AG04450 (cell line): Measurements from ENCODE around the gene FSCN2. TPM values are rescaled to one million over a fixed set of nuclear protein-coding genes. Genes with fewer than 3 reads are reported as not detected.

Experiments
- CTCF ChIA-PET: fragments of 300-600, 350-600 bp; formaldehyde crosslinking; extraction: SDS; loops from one replicate; lab custom pipeline; 2022; ENCODE audit warnings: antibody characterized with exemption, inconsistent platforms; lab: Charles Lee
- POLR2A ChIA-PET: fragments of 350-600 bp; formaldehyde crosslinking; extraction: SDS; loops from one replicate; lab custom pipeline; 2021; ENCODE audit warnings: antibody characterized with exemption, inconsistent platforms; lab: Yijun Ruan, JAX
- DNase-seq: peaks from one replicate; pipeline ENCODE4 v3.0.0-alpha.2; 2011; ENCODE audit warnings: low read depth, low spot score
- H3K27ac ChIP-seq: one replicate; pipeline ENCODE4 v1.5.1; 2012; ENCODE audit warnings: low read depth, low read length, control low read depth
- H3K27me3 ChIP-seq: one replicate; pipeline ENCODE4 v1.6.0; 2012; ENCODE audit warnings: low read length; ENCODE audit not compliant: control insufficient read depth, insufficient read depth
- H3K4me3 ChIP-seq: 2 replicates; pipeline ENCODE4 v1.5.1; 2011; ENCODE audit warnings: mild to moderate bottlenecking, low read depth, low read length, control low read depth
- H3K9me3 ChIP-seq: 2 replicates; pipeline ENCODE4 v1.5.1; 2012; ENCODE audit warnings: low read length; ENCODE audit not compliant: control insufficient read depth, insufficient read depth
- polyA plus RNA-seq: library from polyadenylated mRNA; depleted of rRNA; stranded (reverse); fragments of >200 nt; gene quantifications from 2 replicates; pipeline ENCODE4 v1.2.3, GENCODE V29; 2011
- TF ChIP-seq, protein P1 (sequence below): IDR thresholded peaks from 2 replicates; pipeline ENCODE4 v1.5.1; 2011; ENCODE audit warnings: low read depth, low read length, control low read depth, inconsistent platforms

The FSCN2 gene
- polyA plus RNA-seq, 1 experiment = 0.26 TPM

DNA sequence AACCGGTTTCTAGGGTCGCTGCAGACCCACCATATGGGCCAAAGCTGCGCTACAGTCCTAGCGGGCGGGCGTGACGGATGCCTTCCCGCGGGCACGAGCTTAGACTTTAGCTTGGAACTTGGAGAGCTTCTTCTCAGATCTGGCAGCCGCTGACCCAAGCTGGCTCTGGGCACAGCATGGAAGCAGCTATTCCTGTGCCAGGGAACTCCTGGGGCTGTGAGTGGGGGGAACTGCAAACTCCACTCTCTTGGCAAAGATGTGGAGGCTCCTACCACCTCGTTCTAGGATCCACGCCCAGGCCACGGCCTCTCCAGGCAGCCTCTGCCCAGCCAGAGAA is 15.1 kb downstream of the FSCN2 start:
- CTCF ChIA-PET = no interaction called here
- no peak for DNase-seq
- no peaks in the 10 kb centered on the region for H3K27me3 ChIP-seq
- POLR2A ChIA-PET = no interaction called here
- no peak overlapping the region for H3K4me3 ChIP-seq
- TF ChIP-seq, protein P1, sequence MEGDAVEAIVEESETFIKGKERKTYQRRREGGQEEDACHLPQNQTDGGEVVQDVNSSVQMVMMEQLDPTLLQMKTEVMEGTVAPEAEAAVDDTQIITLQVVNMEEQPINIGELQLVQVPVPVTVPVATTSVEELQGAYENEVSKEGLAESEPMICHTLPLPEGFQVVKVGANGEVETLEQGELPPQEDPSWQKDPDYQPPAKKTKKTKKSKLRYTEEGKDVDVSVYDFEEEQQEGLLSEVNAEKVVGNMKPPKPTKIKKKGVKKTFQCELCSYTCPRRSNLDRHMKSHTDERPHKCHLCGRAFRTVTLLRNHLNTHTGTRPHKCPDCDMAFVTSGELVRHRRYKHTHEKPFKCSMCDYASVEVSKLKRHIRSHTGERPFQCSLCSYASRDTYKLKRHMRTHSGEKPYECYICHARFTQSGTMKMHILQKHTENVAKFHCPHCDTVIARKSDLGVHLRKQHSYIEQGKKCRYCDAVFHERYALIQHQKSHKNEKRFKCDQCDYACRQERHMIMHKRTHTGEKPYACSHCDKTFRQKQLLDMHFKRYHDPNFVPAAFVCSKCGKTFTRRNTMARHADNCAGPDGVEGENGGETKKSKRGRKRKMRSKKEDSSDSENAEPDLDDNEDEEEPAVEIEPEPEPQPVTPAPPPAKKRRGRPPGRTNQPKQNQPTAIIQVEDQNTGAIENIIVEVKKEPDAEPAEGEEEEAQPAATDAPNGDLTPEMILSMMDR = no peak
- H3K9me3 ChIP-seq = no peaks in the 10 kb centered on the region; the same call in 1 of the 2 replicates
- no peak overlapping the region for H3K27ac ChIP-seq

DNA sequence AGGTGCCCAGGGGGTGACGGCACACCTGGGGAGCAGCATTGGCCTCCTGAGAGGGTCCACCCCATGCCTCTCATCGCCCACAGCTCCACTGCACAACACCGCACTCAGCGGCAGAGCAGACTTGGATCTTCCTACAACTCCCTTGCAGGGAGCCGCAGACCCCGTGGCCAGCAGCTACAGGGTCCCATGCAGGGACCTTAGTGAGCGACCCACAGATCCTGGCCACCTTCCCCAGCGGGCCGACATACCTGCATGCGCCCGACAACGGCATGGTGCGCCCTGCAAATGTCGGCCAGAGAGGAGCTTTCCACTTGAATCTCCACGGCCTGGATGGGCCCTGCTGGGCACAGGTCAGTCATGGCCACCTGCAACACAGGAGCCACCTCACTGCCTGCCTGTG is 15.6 kb downstream of the FSCN2 start:
- POLR2A ChIA-PET = no interaction called here
- CTCF ChIA-PET = no interaction called here
- H3K27ac ChIP-seq = no peak overlapping the region
- H3K27me3 ChIP-seq = no peaks in the 10 kb centered on the region
- no peak overlapping the region for H3K4me3 ChIP-seq
- no peak for DNase-seq
- H3K9me3 ChIP-seq = no peaks in the 10 kb centered on the region; the same call in 1 of the 2 replicates
- TF ChIP-seq, protein P1 = no peak

DNA sequence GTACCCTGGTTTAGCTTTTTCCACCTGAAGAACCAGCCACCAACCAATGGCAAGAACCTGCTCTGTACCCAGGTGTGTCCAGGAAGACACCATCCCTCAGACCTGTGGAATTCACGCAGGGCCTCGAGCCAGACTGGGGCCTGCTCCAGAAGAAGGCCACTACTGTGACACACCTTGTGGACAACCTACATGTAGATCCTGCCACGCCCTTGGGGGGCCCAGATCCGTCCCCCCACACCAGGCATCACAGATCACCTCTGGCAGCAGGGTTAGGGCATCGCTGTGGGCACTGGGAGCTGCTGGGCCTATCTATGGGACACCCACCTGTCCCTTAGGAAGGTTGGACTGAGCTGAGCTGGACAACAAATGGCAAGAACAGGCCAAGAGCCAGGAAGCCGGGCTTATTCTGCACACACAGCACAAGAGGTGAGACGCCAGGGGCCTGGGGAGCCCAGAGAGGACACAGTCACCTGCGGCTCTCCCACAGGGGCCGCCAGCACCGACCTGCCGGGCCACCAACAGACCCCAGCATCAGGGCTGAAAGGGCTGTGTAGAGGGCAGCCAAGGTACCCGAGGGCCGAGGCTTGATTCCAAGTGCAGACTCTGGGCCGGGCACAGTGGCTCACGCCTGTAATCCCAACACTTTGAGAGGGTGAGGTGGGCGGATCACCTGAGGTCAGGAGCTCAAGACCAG is 16.3 kb downstream of the FSCN2 start:
- ChIA-PET CTCF (interaction anchor here (0.5 kb wide), 1 partner anchor 592 kb away, joined by 4 read pairs; no protein-coding TSS in a partner anchor), POLR2A (interaction anchor here (0.6 kb wide), 1 partner anchor 36 kb away, joined by 5 read pairs; no protein-coding TSS in a partner anchor)
- TF ChIP-seq, protein P1 = no peak

DNA sequence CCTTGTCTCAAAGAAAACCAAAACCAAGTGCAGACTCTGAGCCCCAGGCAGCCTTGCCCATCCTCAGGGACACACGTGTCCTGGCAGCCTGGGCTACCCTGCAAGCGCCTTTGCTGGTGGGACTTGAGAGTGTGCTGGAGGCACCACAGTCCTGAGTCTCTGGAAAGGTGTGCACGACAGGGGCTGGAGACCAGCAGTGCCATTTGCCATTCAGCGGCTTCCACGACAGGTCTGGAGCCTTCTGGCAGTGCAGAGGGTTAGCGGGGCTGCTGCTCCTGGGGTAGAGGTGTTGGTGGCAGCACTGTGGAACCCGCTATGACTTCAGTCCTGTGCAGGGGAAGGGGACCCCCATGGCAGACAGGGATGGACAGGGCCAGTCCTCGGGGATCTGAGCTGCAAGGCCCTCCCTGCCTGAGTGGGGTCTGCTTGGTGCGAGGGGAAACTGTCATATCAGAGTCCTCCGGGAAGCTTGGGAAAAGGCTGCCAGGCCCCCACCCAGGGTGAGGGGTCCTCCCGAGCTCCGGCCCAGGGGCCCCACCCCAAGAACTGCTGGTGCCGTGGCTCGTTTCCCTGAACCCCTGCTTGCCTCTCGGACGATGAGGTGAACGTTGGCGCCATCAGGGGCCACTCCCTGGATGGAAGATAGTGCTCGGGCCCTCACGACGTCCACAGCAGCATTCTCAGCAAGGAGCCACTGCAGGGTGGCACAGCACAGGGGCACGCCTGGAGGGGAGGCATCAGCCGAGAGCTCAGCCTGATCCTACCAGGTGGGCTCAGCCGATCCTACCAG is 17.2 kb downstream of the FSCN2 start:
- no peak overlapping the region for H3K4me3 ChIP-seq
- H3K27me3 ChIP-seq = no peaks in the 10 kb centered on the region
- TF ChIP-seq, protein P1 = no peak
- ChIA-PET CTCF (no interaction called here), POLR2A (no interaction called here)
- H3K9me3 ChIP-seq = no peaks in the 10 kb centered on the region; the same call in 1 of the 2 replicates
- H3K27ac ChIP-seq = no peak overlapping the region
- DNase-seq = no peak

More for the DNA sequence above, 16.3 kb downstream of the FSCN2 start:
- H3K27me3 ChIP-seq = no peaks in the 10 kb centered on the region
- H3K4me3 ChIP-seq = no peak overlapping the region
- DNase-seq = no peak
- H3K9me3 ChIP-seq = no peaks in the 10 kb centered on the region; the same call in 1 of the 2 replicates
- H3K27ac ChIP-seq = no peak overlapping the region
